CD1c-positive myeloid dendritic cell (primary cell): ENCODE measurements around the gene SSBP3.
"Not testable (repeated sequence)": the region's sequence is repeated elsewhere in the genome, so short reads cannot be mapped to it uniquely, and the experiment has no call there.

Experiments
- DNase-seq: peaks from one replicate; pipeline ENCODE4 v3.0.0-alpha.2; 2016; ENCODE audit errors: extremely low spot score

SSBP3 gene

GRCh38 chr1:54244655-54245054 lies 161.5 kb downstream of the SSBP3 start:
- DNase-seq: no peak

- DNase-seq: no peak
Observed at GRCh38 chr1:54243022-54243421, 163.2 kb downstream of the SSBP3 start.

- DNase-seq: no peak
Observed at GRCh38 chr1:54241364-54241763, 164.8 kb downstream of the SSBP3 start.

GRCh38 chr1:54240741-54241335 lies 165.4 kb downstream of the SSBP3 start:
- no peak for DNase-seq

GRCh38 chr1:54239631-54240031 lies 166.6 kb downstream of the SSBP3 start:
- DNase-seq: no peak

- no peak for DNase-seq
Observed at GRCh38 chr1:54239035-54239383, 167.2 kb downstream of the SSBP3 start.

GRCh38 chr1:54238353-54239034 lies 167.7 kb downstream of the SSBP3 start:
- peak; percentile 80 for DNase-seq

- peak; percentile 29 for DNase-seq
Observed at GRCh38 chr1:54237586-54237985, 168.6 kb downstream of the SSBP3 start.

GRCh38 chr1:54234284-54234683 lies 171.9 kb downstream of the SSBP3 start:
- DNase-seq: no peak

GRCh38 chr1:54233196-54233595 lies 173.0 kb downstream of the SSBP3 start:
- DNase-seq: not testable (repeated sequence)

- DNase-seq: peak; percentile 59
Observed at GRCh38 chr1:54230507-54231339, 175.5 kb downstream of the SSBP3 start.

GRCh38 chr1:54229281-54229891 lies 176.8 kb downstream of the SSBP3 start:
- DNase-seq: peak; percentile 47

- no peak for DNase-seq
Observed at GRCh38 chr1:54228638-54229079, 177.5 kb downstream of the SSBP3 start.

- DNase-seq: peak; percentile 70
Observed at GRCh38 chr1:54227891-54228310, 178.3 kb downstream of the SSBP3 start.

- DNase-seq: peak; percentile 92
Observed at GRCh38 chr1:54227091-54227602, 179.0 kb downstream of the SSBP3 start.

- no peak for DNase-seq
Observed at GRCh38 chr1:54225986-54226559, 180.1 kb downstream of the SSBP3 start.

- no peak for DNase-seq
Observed at GRCh38 chr1:54225378-54225777, 180.8 kb downstream of the SSBP3 start.

- DNase-seq: no peak
Observed at GRCh38 chr1:54224233-54224632, 182.0 kb downstream of the SSBP3 start.

GRCh38 chr1:54223441-54224202 lies 182.6 kb downstream of the SSBP3 start:
- no peak for DNase-seq

- no peak for DNase-seq
Observed at GRCh38 chr1:54222711-54223110, 183.5 kb downstream of the SSBP3 start.
